AG08395 (cell line): ENCODE data around the gene TPRN.

Source experiments
- DNase-seq: peaks from one replicate; pipeline ENCODE4 v3.0.0; 2012; ENCODE audit warnings: mixed read lengths, low spot score

TPRN gene

DNA sequence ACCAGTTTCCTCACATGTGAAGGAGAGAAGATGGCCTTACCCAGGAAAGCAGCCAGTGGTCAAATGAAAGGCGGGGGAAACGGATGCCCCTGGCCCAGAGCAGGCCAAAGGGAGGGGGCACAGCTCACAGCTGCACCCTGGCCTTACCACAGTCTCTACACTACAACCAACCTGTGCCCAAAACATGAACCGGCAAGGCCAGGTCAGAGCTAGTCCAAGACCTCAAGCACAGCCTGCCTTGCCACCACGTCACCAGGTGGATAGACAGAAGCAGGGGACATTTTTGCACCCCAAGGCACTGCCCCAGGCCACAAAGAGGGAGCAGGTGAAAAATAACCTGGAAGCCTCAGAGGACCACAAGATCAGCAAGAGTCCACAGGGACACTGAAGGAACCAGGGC lies 57.1 kb downstream of the TPRN start:
- DNase-seq: no peak

DNA sequence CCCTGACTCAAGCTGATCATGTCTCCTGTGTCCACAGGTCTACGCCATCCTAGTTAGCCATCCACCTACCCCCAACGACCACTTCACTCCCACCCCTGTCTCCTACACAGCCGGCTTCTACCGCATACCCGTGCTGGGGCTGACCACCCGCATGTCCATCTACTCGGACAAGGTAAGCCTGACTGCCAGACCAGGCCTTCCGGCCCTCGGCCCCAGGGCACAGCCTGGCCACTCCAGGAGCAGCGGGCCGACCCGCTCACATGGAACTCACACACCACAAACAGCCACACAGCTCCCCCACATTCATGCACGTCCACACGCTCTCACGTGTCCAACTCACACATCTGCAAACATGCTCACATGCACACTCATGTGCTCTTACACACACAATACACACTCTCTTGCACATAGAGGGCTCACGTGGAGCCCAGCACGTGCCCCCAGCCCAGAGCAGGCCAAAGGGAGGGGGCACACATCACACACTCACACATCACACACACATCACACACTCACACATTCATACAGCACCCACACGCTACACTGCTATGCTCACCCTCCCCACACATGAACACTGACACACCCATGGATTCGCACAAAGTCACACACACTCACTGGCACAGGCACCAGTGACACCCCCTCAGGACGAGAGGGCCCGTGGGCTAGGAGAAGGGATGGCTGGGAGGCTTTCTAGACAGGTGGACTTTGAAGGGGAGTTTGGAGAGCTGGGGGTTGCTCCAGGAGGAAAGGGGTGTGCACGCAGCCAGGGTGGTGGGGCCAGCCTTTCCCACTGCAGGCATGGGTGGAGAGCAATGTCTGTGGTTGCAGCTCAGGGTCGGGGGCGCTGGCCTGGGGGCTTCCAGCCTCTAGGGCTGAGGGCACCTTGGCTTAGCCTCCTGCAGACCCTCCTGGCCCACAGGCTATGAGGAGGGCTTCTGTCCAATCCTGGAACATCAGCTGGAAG lies 58.3 kb downstream of the TPRN start:
- no peak for DNase-seq
